ENCODE measurements around the gene SLC13A2. TPM values are rescaled to one million over a fixed set of nuclear protein-coding genes. Genes with fewer than 3 reads are reported as not detected.

SLC13A2 gene
- total and polyA plus RNA-seq, 9 of the 15 experiments (the other 6 are each of a cell fraction or from before 2014, with no cell fraction given), result 0.13 TPM; not detected in 8

GRCh38 chr17:28447396-28447760 lies 26.1 kb upstream of the SLC13A2 start (continued):
- TF ChIP-seq NKRF (IDR thresholded peaks at IDR 0.05; ENCODE audit: borderline replicate concordance), result no peak
- no peak for TF ChIP-seq SNRNP70 (optimal IDR thresholded peaks at IDR 0.05; ENCODE audit: low read depth, low read length)
- TF ChIP-seq SRSF3 (IDR thresholded peaks at IDR 0.05; ENCODE audit: insufficient read depth, low read length), result no peak
- TF ChIP-seq ZEB2 (IDR thresholded peaks at IDR 0.05), result no peak
- no peak for TF ChIP-seq PBX2 (CRISPR knock-in tag; IDR thresholded peaks at IDR 0.05; ENCODE audit: low read depth)
- TF ChIP-seq PBX2 (tag; conservative IDR thresholded peaks at IDR 0.05; ENCODE audit: low read depth), result no peak
- no peak for TF ChIP-seq LEF1 (IDR thresholded peaks at IDR 0.05)
- TF ChIP-seq ZNF217 (CRISPR knock-in tag; IDR thresholded peaks at IDR 0.05), result no peak
- TF ChIP-seq ZNF175 (CRISPR knock-in tag; IDR thresholded peaks at IDR 0.05; ENCODE audit: low read depth), result no peak
- no peak for TF ChIP-seq NFE2 (IDR thresholded peaks at IDR 0.05; ENCODE audit: low read depth)
- no peak for TF ChIP-seq ZNF766 (CRISPR knock-in tag; conservative IDR thresholded peaks at IDR 0.05)
- no peak for TF ChIP-seq NCOA2 (IDR thresholded peaks at IDR 0.05; ENCODE audit: partially characterized antibody in 2 of 2)
- TF ChIP-seq MNT (conservative IDR thresholded peaks at IDR 0.05), result no peak
- TF ChIP-seq NELFE (IDR thresholded peaks at IDR 0.05; ENCODE audit: insufficient read depth, insufficient read length), result no peak
- TF ChIP-seq STAT5A (IDR thresholded peaks at IDR 0.05; ENCODE audit: borderline replicate concordance, low read length), result no peak
- no peak for TF ChIP-seq CEBPZ (IDR thresholded peaks at IDR 0.05; ENCODE audit: borderline replicate concordance, low read depth, low read length)
